Spleen (tissue), 7 donors: Measurements from ENCODE around the gene EQTN.

Source experiments
- POLR2A ChIP-seq, 3 donors: fragments of 450-650 bp; IDR thresholded peaks; one replicate each; pipeline ENCODE4 v1.5.1; 2017; ENCODE audit warnings: antibody characterized with exemption in 3 of 3, mild to moderate bottlenecking in 1 of 3
- POLR2AphosphoS5 ChIP-seq, 3 donors: sonication (generic); formaldehyde crosslinking; IDR thresholded peaks; one replicate each; pipeline ENCODE4 v1.5.1; 2017; ENCODE audit warnings: antibody characterized with exemption in 3 of 3
- TF ChIP-seq, protein P1 (sequence below), 11 experiments: fragments of 200-600 bp in 7 of 11; fragments of 450-650 bp in 4 of 11; sonication (generic) in 4 of 11; IDR thresholded peaks in 8 of 11; conservative IDR thresholded peaks in 3 of 11; 1 replicate in 7 of 11; 2 replicates in 4 of 11; pipeline versions ENCODE4 v1.4.0 to v1.8.0; 2016 to 2021; ENCODE audit warnings: antibody characterized with exemption in 11 of 11, inconsistent platforms in 4 of 11, mild to moderate bottlenecking in 1 of 11
- donor health status: DM: no; HTN: no; CAD: no; lungs with moderate emphysema.
- donor health status: DM: no; HTN: no; CAD: no.
- donor health status: DM: no; HTN: no; CAD: no.

GRCh38 chr9:27331393-27331792, 34.4 kb upstream of the EQTN start:
- TF ChIP-seq, protein P1, sequence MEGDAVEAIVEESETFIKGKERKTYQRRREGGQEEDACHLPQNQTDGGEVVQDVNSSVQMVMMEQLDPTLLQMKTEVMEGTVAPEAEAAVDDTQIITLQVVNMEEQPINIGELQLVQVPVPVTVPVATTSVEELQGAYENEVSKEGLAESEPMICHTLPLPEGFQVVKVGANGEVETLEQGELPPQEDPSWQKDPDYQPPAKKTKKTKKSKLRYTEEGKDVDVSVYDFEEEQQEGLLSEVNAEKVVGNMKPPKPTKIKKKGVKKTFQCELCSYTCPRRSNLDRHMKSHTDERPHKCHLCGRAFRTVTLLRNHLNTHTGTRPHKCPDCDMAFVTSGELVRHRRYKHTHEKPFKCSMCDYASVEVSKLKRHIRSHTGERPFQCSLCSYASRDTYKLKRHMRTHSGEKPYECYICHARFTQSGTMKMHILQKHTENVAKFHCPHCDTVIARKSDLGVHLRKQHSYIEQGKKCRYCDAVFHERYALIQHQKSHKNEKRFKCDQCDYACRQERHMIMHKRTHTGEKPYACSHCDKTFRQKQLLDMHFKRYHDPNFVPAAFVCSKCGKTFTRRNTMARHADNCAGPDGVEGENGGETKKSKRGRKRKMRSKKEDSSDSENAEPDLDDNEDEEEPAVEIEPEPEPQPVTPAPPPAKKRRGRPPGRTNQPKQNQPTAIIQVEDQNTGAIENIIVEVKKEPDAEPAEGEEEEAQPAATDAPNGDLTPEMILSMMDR (IDR thresholded peaks at IDR 0.05 in 8 of 11, conservative IDR thresholded peaks at IDR 0.05 in 3 of 11) = no peak
- TF ChIP-seq POLR2A (IDR thresholded peaks at IDR 0.05) (no peak), POLR2AphosphoS5 (IDR thresholded peaks at IDR 0.05) (no peak)
